IMR-90 (cell line): ENCODE data around the gene TVP23A.

Experiments used
- BHLHE40 ChIP-seq: fragments of 150-350 bp; IDR thresholded peaks from 2 replicates; pipeline ENCODE4 v1.6.1; 2016; ENCODE audit warnings: mild to moderate bottlenecking, low read depth, low read length
- CEBPB ChIP-seq: IDR thresholded peaks from 2 replicates; pipeline ENCODE4 v1.6.1; 2012; ENCODE audit warnings: low read depth, low read length, improper control_type of control experiment
- CHD1 ChIP-seq: IDR thresholded peaks from 2 replicates; pipeline ENCODE4 v1.6.1; 2012; ENCODE audit warnings: low read depth, low read length, improper control_type of control experiment
- CTCF ChIP-seq: conservative IDR thresholded peaks from 2 replicates; pipeline ENCODE4 v1.5.1; 2012; ENCODE audit warnings: mild to moderate bottlenecking, low read depth, low read length, improper control_type of control experiment
- ELK1 ChIP-seq: fragments of 150-350 bp; IDR thresholded peaks from 2 replicates; pipeline ENCODE4 v1.6.1; 2016; ENCODE audit warnings: low read depth, mild to moderate bottlenecking, low read length, moderate library complexity, borderline replicate concordance
- FOS ChIP-seq: fragments of 150-350 bp; IDR thresholded peaks from 2 replicates; pipeline ENCODE4 v1.6.1; 2016; ENCODE audit warnings: low read depth, low read length
- MAZ ChIP-seq: IDR thresholded peaks from 2 replicates; pipeline ENCODE4 v1.6.1; 2012; ENCODE audit warnings: low read depth, mild to moderate bottlenecking, low read length, improper control_type of control experiment, moderate library complexity, borderline replicate concordance
- MXI1 ChIP-seq: IDR thresholded peaks from 2 replicates; pipeline ENCODE4 v1.6.1; 2012; ENCODE audit warnings: low read depth, mild to moderate bottlenecking, low read length, moderate library complexity, borderline replicate concordance
- NFE2L2 ChIP-seq: fragments of 150-350 bp; IDR thresholded peaks from 2 replicates; pipeline ENCODE4 v1.6.1; 2016; ENCODE audit warnings: low read depth, mild to moderate bottlenecking, low read length
- POLR2A ChIP-seq: IDR thresholded peaks from 2 replicates; pipeline ENCODE4 v1.6.1; 2012; ENCODE audit warnings: mild to moderate bottlenecking, low read depth, low read length
- RAD21 ChIP-seq: IDR thresholded peaks from 2 replicates; pipeline ENCODE4 v1.6.1; 2012; ENCODE audit warnings: low read length, improper control_type of control experiment
- RFX5 ChIP-seq: IDR thresholded peaks from 2 replicates; pipeline ENCODE4 v1.8.0; 2012; ENCODE audit warnings: low read depth, mild to moderate bottlenecking, low read length, moderate library complexity
- SMC3 ChIP-seq: fragments of 150-350 bp; IDR thresholded peaks from 2 replicates; pipeline ENCODE4 v1.6.1; 2016; ENCODE audit warnings: low read depth, mild to moderate bottlenecking, antibody characterized with exemption, low read length, moderate library complexity

GRCh38 chr16:10808218-10808617 lies 10.4 kb downstream of the TVP23A start:
- no peak for TF ChIP-seq CTCF
- no peak for TF ChIP-seq MXI1
- no peak for TF ChIP-seq RAD21
- no peak for TF ChIP-seq FOS
- TF ChIP-seq MAZ = no peak
- TF ChIP-seq POLR2A = no peak
- no peak for TF ChIP-seq CHD1
- TF ChIP-seq RFX5 = no peak
- no peak for TF ChIP-seq BHLHE40
- no peak for TF ChIP-seq NFE2L2
- TF ChIP-seq SMC3 = no peak
- TF ChIP-seq CEBPB = no peak
- no peak for TF ChIP-seq ELK1
